HPDE6-E6E7 (cell line): ENCODE results near the gene RMRP.

Experiments used
- DNase-seq: peaks from one replicate; pipeline ENCODE4 v3.0.0; 2011; ENCODE audit warnings: missing footprints; ENCODE audit errors: extremely low spot score

RMRP gene

DNA sequence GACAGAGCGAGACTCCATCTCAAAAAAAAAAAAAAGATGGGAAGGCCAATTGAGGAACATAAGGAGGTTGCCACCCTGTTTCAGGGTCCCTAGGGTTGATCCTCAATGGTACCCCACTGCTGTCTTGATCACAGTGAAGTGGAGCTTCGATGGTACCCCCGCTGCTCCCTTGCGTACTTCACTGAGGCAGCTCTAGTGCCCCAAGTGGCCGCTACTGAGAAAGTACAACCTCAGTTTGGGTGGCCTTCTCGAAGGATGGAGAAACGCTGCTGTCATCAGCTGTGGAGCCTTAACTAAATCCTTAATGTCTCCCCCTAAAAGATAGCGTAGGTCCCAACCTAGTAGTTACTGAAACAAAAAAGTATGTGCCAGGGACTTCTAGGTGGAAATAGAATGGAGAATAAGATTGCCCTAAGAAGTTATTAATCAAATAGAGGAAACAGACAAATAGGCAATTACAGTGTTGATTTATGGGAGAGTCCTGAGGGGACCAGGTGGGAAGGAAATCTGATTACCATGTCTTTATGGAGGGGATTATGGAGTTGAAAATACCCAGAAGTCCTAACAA, 46.5 kb downstream of the RMRP start:
- no peak for DNase-seq

DNA sequence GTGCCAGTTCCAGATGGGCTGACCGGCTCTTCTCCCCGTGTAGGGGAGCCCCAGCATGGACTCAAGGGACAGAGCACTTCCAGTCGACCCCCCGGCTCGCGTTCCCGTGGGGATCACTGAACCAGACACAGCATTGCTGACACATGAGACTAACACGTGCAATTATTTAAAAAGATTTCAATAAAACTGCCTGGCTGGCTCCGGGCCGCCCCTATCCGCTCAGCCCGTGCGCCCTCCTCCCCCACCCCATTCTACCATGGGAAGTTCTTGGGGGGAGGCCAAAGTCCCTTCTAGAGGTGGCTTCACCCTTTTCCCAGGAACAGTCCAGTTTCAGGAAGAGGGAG, 48.0 kb downstream of the RMRP start:
- DNase-seq: no peak

DNA sequence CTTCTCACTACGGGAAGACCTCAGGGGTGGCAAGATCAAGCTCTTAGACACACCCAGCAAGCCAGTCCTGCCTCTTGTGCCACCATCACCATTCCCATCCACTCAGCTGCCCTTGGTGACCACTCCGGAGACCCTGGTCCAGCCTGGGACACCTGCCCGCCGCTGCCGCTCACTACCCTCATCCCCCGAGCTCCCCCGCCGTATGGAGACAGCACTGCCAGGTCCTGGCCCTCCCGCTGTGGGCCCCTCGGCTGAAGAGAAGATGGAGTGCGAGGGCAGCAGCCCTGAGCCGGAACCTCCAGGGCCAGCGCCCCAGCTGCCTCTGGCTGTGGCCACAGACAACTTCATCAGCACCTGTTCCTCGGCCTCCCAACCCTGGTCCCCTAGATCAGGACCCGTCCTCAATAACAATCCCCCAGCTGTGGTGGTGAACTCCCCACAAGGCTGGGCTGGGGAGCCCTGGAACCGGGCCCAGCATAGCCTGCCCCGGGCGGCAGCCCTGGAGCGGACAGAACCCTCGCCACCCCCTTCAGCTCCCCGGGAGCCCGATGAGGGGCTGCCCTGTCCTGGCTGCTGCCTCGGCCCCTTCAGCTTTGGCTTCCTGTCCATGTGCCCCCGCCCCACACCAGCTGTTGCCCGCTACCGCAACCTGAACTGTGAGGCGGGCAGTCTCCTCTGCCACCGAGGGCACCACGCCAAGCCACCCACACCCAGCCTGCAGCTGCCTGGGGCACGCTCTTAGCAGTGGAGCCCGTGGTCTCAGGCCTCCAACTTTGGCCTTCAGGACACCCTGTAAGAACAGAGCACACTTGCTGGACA, 48.6 kb downstream of the RMRP start:
- no peak for DNase-seq

DNA sequence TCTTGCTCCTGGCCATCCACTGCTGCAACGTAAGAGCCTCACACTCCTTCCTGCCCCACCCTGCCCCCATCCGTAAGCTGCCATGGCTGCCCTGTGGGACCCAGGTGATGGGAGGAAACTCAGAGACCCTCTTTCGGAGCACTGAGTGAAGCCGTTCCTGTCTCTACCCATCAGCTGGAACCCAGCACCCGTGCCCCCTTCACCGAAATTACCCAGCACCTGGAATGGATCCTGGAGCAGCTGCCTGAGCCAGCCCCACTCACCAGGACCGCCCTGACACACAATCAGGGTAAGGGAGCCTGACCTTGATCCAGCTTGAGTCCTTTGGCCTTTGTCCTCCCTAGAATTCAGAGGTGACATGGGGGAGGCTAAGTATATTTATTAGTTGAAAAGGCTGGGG, 49.6 kb downstream of the RMRP start:
- no peak for DNase-seq
